Activated naive CD4-positive, alpha-beta T cell treated with Interleukin-2 at 50 U/mL for 16 hours (primary cell): Measurements from ENCODE around the gene KRTAP5-3.
A peak's percentile ranks its signal among the peaks of the same experiment; 100 is the strongest.
"Not testable (repeated sequence)": the region's sequence is repeated elsewhere in the genome, so short reads cannot be mapped to it uniquely, and the experiment has no call there.

Experiments
- DNase-seq: peaks from one replicate; pipeline ENCODE4 v3.0.0-alpha.2; 2020

KRTAP5-3 gene, protein sequence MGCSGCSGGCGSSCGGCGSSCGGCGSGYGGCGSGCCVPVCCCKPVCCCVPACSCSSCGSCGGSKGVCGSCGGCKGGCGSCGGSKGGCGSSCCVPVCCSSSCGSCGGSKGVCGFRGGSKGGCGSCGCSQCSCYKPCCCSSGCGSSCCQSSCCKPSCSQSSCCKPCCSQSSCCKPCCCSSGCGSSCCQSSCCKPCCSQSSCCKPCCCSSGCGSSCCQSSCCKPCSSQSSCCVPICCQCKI

DNA sequence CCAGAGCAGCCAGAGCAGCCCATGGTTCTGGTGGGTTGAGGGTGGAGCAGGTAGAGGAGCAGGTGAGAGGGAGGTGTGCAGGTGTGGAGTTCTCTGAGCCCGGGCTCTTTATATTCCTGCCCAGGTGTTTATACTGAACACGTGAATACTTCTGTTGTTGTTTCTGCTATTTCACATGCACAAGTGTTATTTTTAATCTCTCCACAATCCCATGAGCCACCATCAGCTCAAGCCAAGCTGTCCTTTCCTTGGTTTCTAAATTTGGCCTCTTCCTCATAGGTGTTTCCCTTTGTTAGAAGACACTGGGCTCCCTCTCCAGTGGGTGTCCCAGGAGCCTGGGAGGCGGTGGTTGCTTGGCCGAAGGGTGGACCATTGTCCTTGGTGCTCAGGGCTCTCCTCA is at the start of gene KRTAP5-3:
Gene KRTAP5-3, minus strand, starts transcription at position 101 of the 400 bp plus-strand sequence. Its CDS starts 78 bp downstream, at position 23.
- no peak for DNase-seq

DNA sequence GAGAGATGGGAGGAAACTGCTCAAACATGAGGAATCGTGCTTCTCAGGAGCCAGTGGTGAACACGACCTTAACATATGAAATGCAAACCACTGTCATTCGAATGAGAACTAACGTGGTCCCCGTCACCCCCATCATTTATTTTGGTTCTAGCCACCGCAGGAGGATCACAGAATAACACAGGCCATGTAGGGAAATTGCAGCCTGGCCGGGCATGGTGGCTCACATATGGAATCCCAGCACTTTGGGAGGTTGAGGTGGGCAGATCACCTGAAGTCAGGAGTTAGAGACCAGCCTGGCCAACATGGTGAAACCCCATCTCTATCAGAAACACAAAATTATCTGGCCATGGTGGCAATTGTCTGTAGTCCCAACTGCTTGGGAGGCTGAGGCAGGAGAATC is 48.4 kb upstream of the KRTAP5-3 start:
- no peak for DNase-seq

DNA sequence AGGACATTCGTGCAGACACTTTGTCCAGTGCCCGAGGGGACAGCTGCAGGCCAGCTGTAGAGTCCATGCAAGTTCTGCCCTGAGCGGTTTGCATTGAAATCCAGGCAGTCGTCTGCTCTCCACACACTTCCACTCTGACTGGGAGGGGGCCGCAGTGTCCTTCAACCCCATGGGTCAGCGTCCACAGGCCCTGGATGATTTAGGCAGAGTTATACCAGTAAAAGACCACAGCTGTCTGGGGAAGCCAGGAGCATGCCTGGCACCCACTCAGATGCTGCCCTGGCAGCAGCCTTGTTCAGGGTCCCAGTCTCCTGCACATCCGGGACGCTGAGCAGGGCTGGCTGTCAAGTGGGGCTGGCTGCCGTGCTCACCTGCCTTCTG is 47.8 kb upstream of the KRTAP5-3 start:
- no peak for DNase-seq

DNA sequence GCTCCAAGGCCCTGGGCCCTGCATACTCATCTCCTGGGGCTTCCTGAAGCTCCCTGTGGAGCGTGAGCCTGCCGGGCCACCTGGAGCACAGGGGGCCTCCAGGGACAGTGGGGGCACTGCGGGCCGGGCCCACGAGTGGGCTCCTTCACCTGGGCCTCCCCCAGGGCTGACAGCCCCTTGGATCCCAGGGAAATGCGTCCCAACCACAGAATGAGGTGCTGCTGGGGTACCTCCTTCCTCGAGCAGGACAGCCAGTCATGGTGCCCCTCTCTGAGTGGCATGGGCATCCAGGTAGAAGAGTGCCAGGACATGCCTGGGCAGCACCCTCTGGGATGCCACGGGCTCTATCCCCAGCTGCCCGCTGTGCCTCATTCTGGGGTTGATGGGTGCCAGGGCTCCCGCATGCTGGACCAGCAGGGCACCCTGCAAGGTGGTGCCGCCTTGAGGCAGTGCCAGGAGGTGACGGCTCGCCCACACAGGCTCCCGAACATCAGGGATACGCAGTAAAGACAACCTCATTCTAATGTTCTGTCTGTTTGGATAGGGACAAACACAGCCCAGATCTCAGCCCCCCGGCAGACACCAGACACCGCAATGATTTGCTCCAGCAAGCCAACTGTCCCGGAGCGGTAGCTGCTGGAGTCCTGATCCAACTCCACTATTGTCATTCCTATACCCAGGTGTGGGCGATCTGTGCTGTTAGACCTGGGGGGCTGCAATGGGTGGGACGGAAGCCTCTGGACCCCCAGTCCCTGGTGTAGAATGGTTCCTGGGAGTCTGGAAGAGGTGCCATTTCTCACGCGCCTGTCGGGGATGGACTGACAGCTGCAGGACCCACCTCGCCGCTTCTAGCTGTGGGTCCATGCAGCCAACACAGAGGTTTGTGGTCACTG is 47.2 kb upstream of the KRTAP5-3 start:
- no peak for DNase-seq

DNA sequence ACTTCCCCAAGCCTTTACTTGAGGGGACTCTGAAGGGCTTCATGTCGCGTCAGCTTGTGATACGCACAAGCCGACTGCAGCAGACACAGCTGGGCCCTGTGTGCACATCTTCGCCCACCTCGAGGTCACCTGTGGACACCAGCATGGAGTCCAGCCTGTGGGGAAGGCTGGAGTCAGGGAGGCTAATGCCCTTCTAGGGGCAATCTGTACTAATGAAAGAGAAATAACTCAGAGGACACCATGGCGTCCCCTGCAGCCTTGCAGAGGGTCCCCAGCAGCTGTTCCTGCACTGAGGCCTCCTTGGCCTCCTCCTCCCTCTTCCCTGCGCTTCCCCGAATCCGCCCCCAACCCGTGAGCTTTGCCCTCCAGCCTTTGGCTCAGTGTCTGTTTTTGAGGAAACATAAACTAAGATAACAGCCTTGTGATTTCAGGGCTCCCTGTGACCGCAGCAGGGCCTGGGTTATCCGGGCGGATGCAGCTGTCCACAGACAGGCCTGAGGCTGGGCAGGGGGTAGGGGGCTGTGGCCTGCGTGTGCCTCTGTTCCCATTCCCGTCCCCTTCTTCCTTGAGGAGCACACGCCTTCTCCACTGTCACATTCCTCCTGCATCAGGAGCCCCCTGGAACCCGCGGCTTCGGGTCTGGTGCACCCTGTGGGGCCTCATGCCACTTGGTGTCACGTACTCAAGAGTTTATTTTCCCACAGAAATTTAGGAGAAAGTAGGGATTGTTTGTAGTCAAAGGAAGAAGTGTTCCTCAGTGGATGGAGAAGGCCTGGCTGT is 46.3 kb upstream of the KRTAP5-3 start:
- no peak for DNase-seq

DNA sequence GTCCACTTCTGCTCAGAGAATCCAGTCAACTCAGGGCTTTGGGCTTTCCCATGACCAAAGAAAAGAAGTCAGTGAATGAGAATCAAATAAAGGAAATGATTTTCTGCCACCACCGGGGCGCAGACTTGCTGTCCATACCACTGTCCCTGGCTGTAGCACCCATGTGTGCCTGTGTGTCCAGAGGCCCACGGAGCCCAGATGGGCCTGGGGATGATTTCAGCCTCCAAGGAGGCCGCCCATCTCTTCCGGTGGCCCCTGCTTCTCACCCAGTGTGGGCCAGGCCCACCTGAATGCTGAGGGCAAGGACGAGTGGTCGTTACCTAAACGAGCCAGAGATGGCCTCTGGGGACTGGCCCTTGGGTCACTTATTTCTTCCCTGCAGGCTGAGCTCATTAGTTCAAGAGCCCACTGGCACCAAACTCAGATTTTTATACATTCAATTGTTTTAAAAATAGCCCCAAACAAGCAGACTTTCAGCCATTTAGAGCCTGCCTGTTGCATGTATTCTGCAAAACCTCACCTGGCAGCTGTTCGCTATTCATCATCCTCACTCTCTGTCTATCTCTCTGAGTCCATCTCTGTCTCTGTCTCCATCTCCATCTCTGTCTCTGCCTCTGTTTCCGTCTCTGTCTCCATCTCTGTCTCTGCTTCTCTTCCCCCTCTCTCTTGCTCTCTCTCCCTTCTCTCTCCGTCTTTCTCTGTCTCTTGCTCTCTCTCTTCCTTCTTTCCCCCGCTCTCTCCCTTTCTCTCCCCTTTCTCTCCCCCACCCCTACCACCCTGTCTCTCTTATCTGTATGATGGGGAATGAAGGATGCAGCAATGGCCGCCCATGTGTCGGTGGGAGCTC is 45.5 kb upstream of the KRTAP5-3 start:
- no peak for DNase-seq

DNA sequence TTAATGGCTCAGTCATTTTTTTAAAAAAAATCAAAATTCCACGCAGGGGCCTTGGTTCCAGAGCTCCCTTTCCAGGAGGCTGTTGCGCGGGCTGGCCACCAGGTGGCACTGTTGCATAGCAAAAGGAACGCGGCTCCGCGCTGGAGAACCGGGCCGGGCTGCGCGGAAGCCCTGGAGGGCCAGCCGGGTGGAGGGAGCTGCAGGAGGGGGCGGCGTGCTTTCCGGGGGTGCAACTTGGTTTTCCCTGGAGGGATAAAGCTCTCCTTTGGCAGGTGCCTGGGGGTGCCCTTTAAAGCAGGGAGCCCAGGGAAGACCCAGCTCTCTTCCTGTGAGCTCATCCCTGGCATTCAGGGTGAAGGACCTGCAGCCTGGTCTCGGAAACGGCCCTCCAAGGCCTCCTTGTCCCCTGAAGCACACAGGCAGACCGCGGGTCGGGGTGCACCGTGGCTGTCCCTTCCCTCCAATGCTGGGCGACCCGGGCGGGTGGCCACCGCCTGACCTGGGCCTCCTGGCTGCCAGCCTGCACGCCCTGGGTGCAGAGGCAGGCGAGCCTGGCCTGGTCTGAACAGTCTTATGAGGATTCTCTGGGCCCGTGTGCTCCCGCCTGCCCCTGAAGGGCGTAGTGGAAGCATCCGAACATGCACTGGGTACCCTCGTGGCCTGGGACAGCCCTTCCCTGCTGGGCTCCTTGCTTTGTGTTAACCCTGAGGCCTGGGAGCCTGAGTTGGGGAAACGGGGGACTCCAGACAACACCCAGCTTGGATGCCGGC is 44.7 kb upstream of the KRTAP5-3 start:
- DNase-seq: peak; percentile 79

DNA sequence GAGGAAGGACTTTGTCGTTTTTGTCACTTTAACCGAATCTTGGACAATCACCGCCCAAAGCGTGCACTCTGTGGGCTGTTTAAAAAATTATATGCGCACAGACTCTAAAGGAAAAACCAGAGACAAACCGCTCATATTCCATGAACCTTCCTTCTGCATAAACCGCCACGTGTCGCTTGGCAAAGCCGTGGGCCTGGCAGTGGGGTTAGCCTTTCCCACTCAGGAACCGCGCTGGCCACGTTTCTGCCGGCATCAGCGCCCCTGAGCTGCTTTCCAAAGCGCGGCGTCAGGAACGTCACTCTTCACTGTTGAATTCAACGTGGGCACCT is 44.1 kb upstream of the KRTAP5-3 start:
- DNase-seq: no peak

DNA sequence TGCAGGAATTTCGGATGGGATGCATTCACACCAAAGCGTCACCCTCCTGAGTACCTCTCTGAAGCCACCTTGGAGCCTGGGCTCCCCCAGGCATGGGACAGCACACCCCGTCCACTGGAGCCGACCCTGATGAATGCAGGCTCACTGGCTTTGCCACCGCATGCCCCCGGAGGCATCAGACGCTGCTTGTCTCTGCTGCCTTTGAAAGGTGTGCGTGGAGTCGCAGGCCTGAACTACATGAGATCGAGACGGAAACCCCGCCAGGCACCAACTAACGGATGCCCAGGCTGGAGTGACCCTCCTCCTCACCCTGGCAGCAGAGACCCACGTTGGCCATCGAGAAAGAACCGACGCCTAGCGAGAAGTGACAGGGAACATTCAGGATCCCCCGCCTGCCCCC is 43.8 kb upstream of the KRTAP5-3 start:
- no peak for DNase-seq

DNA sequence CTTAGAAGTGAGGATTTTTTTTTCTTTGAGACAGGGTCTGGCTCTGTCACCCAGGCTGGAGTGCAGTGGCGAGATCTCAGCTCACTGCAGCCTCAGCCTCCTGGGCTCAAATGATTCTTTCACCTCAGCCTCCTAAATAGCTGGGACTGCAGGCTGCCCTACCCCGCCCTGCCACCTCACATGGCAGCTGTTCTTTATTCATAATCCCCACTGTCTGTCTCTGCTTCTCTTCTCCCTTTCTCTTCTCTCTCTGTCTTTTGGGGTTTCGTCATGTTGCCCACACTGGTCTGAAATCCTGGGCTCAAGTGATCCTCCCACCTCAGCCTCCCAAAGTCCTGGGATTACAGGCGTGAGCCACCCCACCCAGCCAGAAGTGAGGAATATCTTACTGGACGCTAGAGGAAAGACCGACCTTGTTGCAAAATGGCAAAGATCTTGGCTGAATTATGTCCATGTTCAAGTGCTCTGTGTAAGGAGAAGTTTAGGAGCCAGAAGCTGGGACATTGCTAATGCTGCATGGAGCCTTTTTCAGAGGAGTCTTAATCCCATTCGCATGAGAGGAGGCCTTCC is 43.2 kb upstream of the KRTAP5-3 start:
- DNase-seq: no peak

DNA sequence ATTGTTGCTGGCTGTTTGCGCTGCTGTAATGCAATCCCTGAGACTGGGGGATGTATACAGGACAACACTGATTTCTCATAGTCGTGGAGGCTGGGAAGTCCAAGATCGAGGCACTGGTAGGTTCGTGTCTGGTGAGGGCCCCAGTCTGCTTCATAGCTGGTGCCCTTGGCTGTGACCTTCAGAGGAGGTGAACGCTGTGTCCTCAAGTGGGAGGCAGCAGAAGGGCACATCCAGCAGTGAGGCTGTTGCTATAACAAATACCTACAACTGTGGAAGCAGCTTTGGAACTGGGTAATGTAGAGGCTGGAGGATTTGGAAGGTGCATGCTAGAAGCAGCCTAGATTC is 42.6 kb upstream of the KRTAP5-3 start:
- DNase-seq: no peak

DNA sequence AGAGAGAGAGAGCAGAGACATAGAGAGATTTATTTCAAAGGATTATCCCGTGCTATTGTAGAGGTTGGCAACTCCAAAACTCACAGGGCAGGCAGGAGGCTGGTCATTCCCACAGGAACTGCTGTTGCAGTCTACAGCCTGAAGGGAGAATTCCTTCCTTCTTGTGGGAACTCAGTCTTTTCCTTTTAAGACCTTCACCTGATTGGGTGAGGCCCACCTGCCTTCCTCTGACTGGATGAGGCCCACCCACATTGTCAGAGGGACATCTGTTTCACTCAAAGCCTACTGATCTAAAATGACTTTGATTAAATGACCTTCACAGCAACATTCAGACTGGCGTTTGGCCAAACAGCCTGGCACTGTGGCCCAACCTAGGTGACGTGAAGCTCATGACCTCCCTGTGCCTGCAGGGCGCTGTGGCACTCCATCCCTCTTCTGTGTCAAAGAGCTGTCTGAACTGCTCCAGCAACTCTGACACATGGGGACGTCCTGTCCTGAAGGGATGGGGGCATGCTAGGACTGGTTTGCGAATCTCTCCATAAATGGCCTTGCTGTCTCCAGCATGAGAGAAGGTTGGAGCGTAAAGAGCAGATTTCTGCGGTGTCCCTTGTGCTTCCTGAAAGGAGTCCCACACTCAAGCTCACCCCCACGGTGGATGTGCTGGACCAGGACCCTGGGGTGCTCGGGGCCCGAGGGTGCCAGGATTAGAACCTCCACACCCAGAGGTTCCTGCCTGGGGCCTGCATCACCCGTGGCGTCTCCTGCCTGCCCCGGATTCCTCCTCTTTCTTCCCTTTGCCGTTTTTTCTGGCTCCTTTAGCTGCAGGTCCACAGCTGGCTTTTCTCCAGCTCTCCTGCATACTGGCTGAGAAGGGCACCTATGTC is 42.0 kb upstream of the KRTAP5-3 start:
- no peak for DNase-seq

DNA sequence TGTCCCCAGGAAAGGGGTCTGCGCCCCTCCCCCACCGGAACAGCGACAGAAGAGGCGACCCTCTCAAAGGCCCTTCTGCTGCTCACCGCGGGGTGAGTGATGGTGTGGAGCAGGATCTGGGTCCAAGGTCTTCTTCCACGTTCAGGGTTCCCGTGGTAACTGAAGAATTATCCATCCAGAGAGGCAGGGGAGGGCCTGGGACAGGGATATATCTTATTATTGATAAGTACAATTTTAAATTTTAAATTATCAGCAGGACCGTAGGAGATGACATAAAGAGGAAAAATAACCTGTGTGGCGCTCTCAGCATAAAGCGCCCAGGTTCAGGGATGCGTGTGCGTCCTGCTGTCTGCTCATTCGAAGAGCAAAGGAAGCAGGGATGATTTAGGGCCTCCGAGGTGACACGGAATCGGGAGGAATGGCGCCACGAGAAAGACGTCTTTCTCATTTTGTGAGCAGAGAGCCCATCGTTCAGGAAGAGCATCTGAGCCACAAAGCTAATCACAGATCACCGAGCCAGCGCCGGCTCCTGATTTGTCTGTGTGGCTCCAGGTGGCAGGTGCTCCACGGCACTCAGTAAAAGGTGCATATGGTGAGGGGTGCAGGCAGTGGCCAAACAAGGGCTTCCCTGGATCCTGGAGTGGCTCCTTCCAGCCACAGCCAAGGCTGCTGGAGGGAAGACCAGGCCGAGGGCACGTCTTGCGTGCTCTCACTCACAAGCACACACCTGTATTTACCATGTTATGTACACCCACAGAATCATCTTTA is 40.6 kb upstream of the KRTAP5-3 start:
- no peak for DNase-seq

DNA sequence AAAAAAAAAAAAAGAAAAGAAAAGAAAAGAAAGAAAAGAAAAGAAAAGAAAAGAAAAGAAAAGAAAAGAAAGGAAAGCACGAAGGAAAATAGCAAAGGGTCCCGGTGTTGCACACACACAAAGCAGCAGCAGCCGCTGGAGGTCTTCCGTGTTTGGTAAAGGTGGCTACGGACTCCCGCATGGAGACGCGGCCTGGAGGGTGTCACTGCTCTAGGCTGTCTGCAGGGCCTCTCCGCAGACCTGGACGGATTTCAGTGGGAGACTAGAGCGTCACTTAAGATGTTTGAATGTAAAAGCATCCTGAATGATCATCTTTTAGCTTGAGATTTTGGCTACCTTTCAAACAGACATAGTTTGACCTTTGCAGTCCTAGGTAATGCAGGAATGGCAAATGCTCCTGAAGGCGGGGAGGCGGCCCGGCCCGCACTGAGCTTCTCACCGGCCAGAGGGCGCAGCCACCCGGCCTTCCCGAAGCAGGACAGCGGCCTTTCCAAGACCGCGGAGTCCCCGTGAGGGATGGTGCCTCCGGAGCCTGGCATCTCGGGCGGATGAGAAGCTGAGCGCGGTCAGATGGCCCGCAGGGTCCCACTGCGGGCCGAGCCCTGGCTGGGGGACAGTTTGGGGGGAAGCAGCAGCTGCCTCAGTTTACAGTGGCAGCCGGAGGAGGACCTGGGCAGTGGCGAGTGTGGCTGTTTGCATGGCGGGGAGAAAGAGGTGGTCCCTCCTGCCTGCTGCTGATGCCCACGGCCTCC is 39.8 kb upstream of the KRTAP5-3 start:
- no peak for DNase-seq

DNA sequence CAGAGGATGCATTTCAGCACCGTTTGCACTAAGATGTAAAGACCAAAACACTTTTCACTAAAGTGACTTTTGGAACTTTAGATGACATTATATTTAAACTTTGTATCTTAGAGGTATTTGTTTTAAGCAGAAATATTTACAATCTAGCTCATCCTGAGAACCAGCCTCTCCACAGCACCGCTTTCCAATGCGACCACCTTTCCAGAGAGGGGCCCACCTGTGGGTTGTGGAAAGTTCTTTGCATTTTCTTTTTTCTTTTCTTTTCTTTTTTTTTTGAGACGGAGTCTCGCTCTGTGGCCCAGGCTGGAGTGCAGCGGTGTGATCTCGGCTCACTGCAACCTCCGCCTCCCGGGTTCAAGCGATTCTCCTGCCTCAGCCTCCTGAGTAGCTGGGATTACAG is 38.3 kb upstream of the KRTAP5-3 start:
- not testable (repeated sequence) for DNase-seq

DNA sequence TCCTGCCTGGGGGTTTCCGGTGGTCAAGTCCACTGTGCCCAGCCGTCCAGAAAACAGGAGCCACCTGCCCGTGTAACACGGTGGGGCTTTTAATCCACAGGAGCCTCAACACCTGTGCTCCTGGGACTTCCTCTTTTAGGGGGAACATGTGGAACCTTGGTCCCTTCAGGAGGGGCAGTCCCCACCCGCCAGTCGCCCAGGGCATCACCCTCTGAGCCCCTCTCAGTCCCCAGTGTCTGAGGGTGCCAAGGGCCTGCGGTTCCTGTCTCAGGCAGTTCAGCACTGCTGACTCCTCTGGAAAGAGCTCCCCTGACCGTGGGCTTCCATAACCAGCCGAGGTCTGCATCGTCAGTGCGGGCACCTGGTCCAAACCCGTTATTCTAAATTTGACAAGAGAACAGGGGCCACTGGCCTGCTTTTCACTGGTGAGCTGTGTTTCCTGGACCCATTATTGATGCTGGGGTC is 37.1 kb upstream of the KRTAP5-3 start:
- no peak for DNase-seq

DNA sequence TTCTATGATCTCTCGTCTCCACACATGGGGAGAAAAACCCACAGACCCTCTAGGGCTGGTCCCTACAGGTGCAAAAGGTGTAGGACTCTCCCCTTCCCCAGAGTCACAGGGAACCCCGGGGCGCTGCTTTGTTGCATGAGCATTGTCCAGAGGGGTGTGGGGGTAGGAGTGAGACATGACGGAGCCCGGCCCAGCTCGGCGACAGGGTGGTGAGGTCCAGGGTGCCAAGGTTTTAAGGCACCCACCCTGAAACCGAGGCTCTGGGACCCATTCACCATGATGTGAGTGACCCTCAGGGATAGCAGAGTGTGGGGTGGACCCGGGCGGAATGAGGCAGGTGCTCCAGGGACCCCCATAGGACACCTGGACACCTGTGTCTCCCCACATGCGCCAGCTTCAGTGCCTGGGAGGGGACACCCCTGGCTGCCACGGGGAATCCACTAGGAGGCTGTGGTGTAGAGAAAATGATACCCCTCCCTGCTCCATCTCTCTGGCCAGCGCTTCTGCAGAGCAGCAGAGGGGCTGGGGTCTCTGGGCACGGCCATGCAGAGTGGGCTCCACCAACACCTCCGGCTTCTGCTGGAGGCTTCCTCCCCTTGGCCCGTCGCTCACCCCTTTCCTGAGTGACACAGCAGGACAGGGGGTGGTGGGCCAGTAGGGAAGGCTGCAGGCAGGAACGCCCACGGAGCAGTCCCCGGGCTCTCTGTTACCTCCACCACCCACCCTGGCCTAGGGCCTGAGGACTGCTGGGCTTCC is 36.5 kb upstream of the KRTAP5-3 start:
- DNase-seq: no peak

DNA sequence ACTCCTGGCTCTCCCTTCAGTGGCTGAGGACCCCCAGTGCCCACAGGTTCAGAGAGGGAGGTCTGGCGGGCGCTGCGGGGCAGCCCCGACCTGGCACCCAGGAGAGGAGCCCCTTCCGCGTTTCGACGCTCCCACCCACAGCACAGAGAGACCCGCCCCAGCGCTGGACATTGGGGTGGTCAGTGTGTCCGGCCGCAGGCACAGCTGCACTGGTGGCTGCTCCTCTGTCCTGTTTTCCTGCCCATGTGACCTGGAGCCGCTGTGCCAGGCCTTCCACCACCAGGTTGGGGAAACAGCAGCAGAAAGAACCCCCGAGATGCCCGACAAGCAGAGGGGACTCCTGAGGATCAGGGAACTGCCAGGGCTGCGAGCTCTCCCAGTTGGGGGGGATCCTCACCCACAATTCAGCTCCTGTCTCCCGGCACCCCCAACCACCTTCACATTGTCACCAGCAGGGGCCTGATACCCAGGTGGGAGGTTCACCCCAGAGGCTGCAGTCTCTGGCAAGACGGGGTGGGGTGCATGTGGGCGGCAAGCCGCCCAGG is 35.0 kb upstream of the KRTAP5-3 start:
- DNase-seq: no peak
